GM21619 (cell line): ENCODE data around the gene ZMYND8.
"Not testable (repeated sequence)": the region's sequence is repeated elsewhere in the genome, so short reads cannot be mapped to it uniquely, and the experiment has no call there.

Experiments
- ATAC-seq: cut with Tn5 transposase; IDR thresholded peaks from one replicate; pipeline ENCODE4 v1.9.1; 2021; ENCODE audit not compliant: unreplicated experiment

Gene ZMYND8

DNA sequence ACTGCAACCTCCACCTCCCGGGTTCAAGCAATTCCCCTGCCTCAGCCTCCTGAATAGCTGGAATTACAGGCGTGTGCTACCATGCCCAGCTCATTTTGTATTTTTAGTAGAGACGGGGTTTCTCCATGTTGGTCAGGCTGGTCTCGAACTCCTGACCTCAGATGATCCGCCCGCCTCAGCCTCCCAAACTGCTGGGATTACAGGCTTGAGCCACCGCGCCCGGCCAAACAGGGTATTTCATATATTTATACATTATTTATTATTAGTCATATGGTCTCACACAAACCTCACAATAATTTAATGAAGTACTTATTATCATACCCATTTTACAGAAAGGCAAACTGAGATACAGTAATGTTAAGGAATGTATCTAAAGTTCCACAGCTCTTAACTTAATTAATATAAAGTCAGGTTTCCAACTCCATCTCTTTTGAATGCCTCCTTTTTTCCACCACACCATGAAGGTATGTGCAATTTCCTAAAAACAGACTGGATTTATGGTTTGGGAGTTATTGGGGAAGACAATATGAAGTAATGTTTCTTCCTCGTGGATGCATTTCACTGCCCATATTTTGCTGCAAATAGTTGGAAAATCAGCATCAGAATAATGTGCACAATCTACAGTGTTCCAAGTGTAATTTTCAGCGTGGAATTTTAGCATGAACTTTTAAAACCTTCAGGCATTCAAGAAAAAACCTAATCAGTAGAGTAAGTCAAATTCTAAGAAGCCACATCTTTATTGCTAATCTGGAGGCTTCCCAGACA, 65.7 kb downstream of the ZMYND8 start:
- no peak for ATAC-seq

DNA sequence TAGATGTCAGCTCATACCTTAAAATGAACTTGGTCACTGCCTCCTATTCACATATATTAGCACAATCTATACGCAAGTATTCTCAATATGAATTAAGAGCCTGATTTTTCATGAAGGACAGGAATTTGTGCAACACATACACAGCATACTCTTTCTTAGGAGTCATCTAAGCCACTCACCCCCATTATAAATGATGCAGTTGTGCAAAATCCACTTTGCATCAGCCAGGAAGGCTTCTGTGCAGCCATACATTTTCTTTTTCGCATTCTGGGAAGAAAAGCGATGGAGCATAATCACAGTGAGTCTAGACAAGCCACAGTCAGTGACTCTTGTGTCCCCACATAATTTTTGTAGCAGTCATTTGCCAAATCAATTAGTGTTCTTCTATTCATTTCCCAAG, 66.5 kb downstream of the ZMYND8 start:
- ATAC-seq = no peak

DNA sequence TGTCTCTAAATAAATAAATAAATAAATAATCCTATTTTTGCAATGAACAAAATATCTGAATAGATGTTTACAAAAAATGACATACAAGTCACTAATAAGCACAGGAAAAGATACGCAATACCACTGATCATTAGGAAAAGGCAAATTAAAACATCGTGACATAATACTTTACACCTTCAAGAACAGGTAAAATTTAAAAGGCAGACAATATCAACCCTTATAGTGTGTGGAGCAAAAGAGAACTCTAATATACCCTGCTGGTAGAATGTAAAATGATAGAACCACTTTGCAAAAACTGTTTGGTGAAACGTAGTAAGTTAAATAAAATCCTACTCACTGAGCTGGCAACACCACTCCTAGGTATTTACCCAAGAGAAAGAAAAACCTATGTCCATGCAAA, 67.4 kb downstream of the ZMYND8 start:
- ATAC-seq = no peak

GRCh38 chr20:47288530-47288929, 68.0 kb downstream of the ZMYND8 start:
- not testable (repeated sequence) for ATAC-seq

DNA sequence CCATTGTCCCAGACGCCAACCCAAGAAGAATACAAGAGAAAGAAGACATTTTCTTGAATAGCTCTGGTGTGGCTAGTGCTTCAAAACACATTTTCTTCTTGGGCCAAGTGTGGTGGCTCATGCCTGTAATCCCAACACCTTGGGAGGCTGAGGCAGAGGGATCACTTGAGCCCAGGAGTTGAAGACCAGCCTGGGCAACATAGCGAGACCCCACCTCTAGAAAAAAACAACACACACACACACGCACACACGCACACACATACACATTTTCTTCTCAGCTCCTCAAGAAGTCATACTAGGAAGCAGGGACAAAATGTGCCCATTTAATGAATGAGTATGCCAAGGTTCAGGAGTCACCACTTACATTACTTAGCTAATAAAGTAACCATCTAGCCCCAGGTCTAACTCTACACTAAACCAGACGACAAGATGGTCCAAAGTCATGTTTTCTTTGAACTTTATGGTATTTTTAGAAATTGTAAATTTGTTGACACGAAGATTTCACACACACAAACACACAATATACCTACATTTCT, 68.8 kb downstream of the ZMYND8 start:
- ATAC-seq = no peak

GRCh38 chr20:47286681-47287080, 69.8 kb downstream of the ZMYND8 start:
- no peak for ATAC-seq

DNA sequence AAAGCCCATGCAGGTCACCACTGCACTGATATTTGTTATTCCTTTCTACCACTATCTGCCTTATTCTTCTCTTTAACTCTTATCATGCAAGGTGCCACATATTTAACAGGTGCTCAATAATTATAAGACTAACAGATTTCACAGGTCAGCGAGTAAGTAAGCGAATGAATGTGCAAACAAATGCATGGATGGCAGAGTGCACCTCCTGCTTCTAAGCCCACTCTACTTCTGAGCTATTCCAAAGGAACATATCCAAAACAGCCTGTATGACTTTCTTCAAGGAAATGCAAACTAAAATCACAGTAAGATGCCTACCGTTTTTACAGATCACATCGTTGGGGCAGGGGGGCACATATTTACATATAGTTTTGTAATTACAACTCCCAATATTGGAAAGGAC, 71.3 kb downstream of the ZMYND8 start:
- ATAC-seq = no peak

DNA sequence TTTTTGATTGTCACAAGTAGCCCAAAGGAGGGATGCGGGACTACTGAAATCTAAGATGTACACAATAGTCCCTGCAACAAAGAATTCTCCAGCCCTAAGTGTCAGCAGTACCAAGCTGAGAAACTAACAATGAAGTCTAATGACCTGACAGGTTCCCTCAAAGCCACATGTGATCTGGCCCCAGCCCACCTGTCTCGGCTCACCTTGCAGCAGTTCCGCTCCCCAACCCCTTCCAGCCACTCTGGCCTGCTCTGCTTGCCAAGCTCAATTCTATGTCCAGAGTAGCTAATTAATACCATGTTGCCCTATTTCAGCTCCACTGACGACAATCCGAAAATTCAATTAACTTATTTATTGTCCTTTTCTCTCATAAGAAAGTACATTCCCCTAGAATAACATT, 72.1 kb downstream of the ZMYND8 start:
- ATAC-seq = no peak

DNA sequence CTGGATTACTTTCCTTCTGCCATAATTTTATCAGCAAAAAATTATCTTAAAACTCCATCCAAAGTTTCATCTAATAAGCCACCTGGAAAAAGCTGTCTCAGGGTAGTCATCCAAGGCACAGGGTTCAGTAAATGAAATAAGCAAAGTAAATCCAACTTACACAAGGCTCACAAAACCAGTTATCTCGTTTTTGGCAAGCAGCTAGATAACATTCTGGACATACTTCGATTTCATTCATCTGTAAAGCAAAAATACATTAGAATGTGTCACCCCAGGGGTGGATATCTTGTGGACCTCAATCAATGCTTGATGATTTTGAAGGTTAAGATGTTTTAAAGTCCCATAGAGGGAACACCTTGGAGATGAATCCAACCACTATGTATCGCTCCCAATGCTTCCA, 73.1 kb downstream of the ZMYND8 start:
- no peak for ATAC-seq

GRCh38 chr20:47282864-47283263, 73.6 kb downstream of the ZMYND8 start:
- ATAC-seq = no peak

- no peak for ATAC-seq
Observed at GRCh38 chr20:47281376-47281775, 75.1 kb downstream of the ZMYND8 start.

DNA sequence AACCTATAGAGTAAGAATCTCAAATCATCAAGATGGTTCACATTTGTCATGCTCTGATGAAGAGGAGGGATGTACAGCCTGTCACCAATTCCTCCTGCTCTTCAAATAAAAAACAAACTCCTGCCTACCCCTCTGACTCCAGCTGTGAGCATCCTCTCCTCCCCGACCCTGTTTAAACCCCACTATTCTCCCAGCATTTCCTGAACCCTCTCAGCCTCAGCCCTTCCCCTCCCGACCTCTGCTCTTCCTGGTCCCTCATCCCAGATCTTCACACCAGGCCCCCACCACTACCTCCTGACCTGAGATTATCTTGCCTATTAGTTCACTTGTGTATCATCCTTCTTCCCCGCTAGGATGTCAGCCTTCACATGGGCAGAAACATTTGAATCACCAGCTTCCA, 75.8 kb downstream of the ZMYND8 start:
- no peak for ATAC-seq

DNA sequence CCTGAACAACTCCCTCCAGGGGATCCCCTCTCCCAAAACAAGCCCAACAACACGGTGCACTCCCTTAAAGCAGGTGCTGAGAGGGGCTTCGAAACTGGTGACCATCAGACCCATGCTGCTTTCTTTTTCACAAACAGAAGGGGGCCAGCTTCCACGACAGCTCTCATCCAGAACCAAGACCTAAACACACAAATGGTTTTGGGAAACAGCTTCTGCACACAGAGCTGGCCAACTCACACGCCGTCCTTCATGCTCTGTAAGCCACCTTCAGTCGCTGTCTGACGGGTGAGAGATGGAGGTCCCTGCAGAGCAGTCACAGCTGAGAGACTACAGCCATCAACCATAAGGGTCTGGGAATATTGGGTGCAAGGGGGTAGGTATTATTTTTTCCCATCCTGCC, 76.3 kb downstream of the ZMYND8 start:
- ATAC-seq = no peak

- no peak for ATAC-seq
Observed at GRCh38 chr20:47278907-47279348, 77.6 kb downstream of the ZMYND8 start.

DNA sequence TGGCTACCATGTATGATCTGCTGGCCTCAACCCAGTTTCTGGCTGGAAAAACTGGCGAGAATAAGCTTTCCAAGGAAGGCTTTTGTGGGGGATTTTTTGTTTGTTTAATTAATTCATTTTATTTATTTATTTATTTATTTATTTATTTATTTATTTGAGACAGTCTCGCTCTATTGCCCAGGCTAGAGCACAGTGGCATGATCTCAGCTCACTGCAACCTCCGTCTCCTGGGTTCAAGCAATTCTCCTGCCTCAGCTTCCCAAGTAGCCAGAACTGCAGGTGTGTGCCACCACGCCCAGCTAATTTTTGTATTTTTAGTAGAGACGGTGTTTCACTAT, 79.0 kb downstream of the ZMYND8 start:
- ATAC-seq = not testable (repeated sequence)

DNA sequence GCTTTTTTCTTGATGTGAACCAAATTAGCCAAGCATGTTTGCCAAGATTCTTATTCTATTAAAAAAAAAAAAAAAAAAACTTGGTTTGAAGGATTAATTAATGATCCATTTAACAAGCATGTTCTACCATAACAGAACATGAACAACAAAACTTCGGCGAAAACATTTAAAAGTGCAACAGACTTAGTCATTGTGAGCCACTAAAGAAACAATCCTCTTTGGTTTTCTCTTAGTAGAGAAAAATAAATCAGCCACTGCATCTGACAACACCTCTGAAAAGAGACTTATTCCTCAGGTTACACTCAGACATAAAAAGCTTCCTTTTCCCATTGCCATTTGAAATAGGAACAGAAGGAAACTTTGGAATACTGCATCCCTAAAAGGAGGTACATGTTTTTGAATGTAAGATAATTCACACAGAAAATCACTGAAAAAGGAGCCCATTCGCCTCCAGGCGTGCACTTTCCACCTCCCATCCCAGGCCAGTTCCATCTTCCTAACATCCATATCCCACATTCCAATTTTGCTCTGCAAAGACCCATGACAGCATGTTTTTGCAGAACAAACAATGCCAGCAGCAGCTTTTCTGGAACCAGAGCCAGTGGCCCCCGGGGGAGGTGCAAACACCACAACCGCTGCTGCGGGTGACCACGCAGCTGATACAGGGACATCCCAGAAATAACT, 79.5 kb downstream of the ZMYND8 start:
- no peak for ATAC-seq

DNA sequence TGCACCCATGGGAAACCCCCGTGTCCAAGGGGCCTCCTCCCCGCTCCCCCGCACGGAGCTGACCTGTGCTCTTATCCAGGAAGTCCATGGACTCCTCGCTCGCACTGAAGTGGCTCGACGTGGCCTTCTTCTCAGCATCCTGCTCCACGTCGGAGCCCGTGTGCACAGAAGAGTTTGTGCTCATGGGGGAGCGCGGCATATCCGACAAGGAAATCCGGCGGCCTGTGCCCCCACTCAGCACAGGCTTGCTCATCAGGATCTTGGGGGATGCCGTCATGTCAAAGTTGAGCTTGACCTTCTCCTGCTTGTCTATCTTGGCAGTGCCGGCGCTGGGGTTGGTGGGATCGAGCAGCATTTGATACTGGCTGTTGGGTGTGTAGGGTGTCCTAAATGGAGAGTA, 80.2 kb downstream of the ZMYND8 start:
- ATAC-seq = no peak

DNA sequence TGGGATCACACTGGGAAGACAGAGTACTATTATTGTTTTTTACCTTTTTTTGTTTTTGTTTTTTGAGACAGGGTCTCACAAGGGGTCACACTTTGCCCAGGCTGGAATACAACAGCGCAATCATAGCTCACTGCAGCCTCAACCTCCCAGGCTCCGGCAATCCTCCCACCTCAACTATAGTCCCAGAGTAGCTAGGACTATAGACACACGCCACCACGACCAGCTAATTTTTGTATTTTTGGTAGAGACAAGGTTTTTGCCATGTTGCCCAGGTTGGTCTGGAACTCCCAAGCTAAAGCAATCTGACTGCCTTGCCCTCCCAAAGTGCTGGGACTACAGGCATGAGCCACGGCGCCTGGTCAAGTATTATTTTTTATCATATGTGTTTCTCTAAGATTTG, 81.0 kb downstream of the ZMYND8 start:
- ATAC-seq = no peak

DNA sequence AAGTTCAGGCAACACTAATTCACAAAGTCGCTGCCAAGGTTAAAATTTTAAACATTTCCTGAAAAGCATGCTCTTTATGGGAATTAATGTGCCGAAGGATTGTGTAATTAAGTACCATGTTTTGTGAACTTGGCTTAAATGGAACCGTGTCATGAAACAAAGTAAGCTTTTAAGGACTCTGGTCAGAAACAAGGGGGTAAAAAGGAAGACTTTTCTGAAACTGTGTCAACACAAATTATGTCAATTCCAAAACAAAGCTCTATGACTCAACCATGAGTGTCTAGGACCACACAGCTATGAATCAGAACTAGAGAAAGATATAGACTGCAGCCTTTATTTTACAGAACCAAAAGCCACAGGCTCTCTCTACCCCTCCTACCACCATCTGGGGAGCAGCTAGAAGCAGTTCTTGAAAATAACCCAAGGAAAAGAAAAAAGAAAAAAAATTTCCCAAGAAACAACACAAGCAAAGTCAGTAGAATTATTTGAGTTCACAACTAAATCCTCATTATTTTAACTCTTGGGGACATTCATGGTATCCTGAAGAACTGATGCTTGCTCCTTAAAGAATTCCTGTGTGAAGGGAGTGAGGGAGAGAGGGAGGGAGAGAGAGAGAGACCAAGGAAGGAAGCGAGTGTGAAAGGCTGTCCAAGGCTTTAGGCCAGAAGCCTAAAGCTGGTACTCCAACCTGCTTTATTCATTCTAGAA, 81.9 kb downstream of the ZMYND8 start:
- ATAC-seq = peak; percentile 81

- ATAC-seq = no peak
Observed at GRCh38 chr20:47273591-47274235, 82.8 kb downstream of the ZMYND8 start.

- no peak for ATAC-seq
Observed at GRCh38 chr20:47272893-47273590, 83.5 kb downstream of the ZMYND8 start.
